GM18499 (cell line): ENCODE measurements around the gene THRAP3.

ENCODE experiments used
- ATAC-seq: cut with Tn5 transposase; IDR thresholded peaks from one replicate; pipeline ENCODE4 v1.9.1; 2021; ENCODE audit warnings: moderate number of reproducible peaks; ENCODE audit not compliant: insufficient read depth, unreplicated experiment

THRAP3 gene

GRCh38 chr1:36322041-36322785, 98.0 kb downstream of the THRAP3 start:
- no peak for ATAC-seq

- no peak for ATAC-seq
These were observed 98.8 kb downstream of the THRAP3 start for GRCh38 chr1:36322786-36323635.

- no peak for ATAC-seq
These were observed 99.6 kb downstream of the THRAP3 start, which contains the start of gene EVA1B for GRCh38 chr1:36323636-36324352. Gene EVA1B, minus strand, starts transcription at chr1:36323645. Its CDS starts 608 bp downstream, at chr1:36323037.

DNA sequence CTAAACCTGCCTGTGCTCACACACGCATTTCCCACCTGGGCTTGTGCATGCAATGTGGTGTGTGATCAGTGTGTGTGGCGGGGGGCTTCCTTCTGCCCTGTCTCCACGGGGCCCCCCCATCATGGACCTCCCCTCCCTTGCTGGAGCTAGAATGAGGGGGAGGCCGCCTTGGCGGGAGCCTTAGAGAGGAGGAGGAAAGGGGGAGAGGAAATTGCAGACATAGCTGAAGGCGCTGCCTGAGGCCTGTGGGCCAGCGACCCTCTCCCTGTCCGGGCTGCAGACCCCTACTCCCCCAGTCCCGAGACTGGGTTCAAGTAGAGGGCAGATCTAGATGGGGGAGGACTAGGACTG, 100.1 kb downstream of the THRAP3 start:
- ATAC-seq, result no peak

DNA sequence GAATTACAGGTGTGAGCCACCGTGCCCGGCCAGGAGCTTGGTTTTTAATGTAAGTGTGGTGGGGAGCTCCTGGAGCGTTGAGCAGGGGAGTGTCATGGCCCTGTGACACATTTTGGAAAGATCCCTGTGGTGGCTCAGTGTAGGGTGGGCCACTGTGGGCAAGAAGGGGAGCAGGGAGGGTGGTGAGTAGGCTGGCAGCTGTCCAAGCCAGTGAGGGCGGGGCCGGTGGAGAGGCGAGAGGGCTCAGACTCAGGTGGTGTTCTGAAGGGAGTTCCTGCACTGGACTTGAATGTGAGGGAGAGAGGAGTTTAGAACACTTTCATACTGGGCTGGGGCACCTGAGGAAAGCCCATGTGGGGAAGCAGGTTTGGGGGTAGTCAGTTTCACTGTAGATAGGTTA, 102.3 kb downstream of the THRAP3 start:
- no peak for ATAC-seq

- no peak for ATAC-seq
These were observed 103.3 kb downstream of the THRAP3 start for GRCh38 chr1:36327421-36328087.

DNA sequence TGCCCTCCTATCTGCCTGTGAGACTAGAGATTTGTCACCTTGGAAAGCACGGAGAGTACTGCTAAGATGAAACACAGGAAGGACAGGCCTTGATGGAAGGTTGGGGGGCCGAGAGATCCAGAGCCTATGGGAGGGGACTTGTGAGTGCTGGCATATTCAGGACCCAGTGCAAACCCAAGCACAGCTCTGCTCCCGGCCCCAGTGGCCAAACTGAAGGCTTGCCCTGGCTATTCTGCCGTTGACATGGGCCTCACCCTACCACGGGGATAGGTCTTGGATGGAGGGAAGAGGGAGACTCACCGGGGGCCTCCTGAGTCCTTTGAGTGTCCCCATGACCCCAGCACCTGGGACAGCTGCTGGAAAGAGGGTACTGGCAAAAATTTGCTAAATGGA, 103.8 kb downstream of the THRAP3 start:
- ATAC-seq, result no peak

DNA sequence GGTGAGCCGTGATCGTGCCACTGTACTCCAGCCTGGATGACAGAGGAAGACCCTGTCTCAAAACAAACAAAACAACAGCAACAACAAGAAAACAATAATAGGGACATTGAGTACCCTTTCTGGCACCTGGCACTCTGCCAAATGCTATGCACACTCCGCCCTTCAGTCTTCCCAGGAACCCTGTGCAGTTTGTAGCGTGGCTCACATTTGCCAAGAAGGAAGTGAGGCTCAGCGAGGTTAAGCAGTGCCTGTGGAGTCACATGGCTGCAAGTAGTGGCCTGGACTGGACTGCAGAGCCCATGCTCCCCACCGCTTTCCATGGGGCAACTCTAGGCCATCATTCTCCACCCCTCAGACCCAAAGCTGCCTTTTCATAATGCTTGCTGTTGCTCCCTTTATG, 104.5 kb downstream of the THRAP3 start:
- ATAC-seq, result no peak

DNA sequence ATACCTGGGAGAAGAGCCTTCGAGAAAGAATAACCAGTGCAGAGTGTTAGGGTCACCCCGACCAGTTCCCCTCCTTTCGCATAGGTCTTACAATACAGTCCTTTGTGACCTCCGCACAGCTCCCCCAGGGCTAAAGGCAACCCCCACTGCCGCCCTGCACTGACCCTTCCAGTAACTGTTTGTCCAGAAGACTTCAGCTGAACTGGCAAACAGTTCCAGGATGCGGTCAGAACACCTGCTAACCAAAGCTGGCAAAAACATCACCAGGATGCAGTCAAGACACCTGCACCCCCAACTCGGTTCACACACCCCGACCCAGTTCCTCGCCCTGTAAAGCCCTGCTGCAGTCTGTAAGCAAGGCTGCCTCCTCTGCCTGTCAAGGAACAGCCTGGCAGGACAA, 105.6 kb downstream of the THRAP3 start:
- ATAC-seq, result no peak

GRCh38 chr1:36330940-36331339, 106.7 kb downstream of the THRAP3 start:
- no peak for ATAC-seq

DNA sequence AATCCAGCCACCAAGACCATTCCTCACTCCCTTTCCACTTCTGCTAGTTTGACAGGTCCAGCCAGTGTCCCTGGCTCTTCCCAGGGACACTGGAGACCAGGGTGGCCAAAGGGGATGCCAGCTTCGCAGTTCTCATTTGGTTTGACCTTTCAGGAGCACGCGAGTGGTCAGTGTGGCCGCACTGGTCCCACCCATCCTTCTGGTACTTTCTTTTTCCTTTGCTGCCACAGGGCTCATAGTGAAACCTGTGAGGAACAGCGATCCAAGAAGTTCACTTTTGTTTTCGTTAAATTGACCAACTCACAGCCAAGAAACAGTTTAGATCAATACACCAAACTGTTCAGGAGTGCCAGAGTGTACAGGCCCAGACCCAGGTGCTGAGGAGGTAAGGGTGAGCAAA, 113.6 kb downstream of the THRAP3 start:
- no peak for ATAC-seq

- ATAC-seq, result no peak
These were observed 115.0 kb downstream of the THRAP3 start for GRCh38 chr1:36339215-36339614.

GRCh38 chr1:36339615-36340014, 115.4 kb downstream of the THRAP3 start:
- ATAC-seq, result no peak

GRCh38 chr1:36341626-36342320, 117.5 kb downstream of the THRAP3 start:
- ATAC-seq, result no peak

- ATAC-seq, result no peak
These were observed 118.4 kb downstream of the THRAP3 start for GRCh38 chr1:36342426-36343185.

DNA sequence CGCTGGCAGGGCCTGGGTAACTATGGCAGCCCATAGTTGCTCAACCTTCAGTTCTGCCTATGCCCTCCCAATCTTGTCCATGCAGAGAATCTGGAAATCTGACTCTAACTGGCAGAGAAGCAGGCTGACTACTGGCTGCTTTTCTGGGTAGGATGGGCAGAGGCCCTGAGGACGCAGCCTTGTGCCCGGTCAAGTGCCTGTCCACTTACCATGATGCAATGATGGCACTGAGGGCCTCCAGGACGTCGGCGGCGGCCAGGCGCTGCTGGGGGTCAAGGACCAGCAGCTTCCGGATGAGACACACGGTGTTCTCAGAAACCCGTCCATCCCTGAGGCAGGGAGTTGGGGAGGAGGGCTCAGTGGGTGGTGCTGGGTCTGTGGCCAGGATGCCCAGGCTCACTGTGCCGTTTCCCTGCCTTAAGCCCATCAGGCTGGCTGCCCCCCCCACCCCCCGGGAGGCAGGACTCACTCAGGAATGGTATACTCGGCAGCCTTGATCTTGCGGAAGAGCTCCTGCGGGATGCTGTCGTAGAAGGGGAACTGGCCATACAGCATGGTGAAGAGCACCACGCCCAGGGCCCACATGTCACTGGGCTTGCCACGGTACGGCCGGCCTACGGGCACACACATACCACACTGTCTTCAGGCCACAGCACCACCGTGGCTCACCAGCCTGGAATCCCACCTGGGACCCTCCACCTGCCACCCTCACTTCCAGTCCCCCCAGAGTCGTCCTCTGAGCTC, 119.6 kb downstream of the THRAP3 start:
- ATAC-seq, result no peak

DNA sequence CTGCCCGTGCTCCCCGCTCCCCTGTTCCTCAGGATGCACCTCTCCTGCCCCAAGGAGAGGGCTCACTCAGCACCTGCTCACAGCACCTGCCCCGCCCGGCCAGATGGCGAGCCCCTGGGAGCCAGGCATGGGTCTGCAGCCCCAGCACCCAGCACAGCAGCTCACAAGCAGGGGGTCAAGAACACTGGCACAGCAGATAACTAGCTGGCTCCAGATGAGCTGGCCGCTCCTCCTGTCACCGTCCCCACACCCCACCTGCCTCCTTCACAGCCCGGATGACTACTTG, 120.1 kb downstream of the THRAP3 start:
- no peak for ATAC-seq

DNA sequence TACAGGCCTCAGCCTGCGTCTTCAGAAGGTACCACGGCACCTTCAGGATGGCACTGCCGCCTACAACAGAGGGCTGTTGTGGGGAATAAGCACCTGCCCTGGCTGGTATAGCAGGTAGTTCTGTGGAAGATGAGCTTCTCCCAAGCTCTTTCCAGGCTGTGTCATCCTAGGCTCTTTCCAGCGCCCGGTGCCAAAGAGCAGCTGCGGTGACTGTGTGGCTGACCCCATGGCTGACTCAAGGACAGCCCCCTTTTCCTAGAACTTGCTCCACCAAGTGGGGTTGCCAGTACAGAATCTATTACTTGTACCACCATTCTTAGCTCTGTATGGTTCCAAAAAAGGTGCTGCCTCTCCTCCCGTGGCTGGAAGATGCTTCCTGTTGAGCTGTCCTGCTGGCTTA, 121.1 kb downstream of the THRAP3 start:
- ATAC-seq, result no peak
